K562 treated with DMSO at 1 percent for 12 hours (cell line): ENCODE measurements around the gene COL4A3. TPM values are rescaled to one million over a fixed set of nuclear protein-coding genes. Genes with fewer than 3 reads are reported as not detected.

Experiments used
- total RNA-seq: library from RNA; unstranded; fragments of 300-600 nt; gene quantifications from 2 replicates; pipeline ENCODE4 v1.2.3, GENCODE V29; 2022; ENCODE audit not compliant: insufficient read depth

The COL4A3 gene
- not detected in 2 replicates for total RNA-seq

GRCh38 chr2:227163998-227164762 is at the start of gene COL4A3, which contains the start of gene COL4A4:
Gene COL4A3, plus strand, starts transcription at chr2:227164624. Its CDS starts 103 bp downstream, at chr2:227164727.
Gene COL4A4, minus strand, starts transcription at chr2:227164205. Its CDS starts 16,722 bp downstream, at chr2:227147483.

GRCh38 chr2:227324995-227325838 is 160.8 kb downstream of the COL4A3 start, which contains the start of gene MFF:
Gene MFF, plus strand, starts transcription at chr2:227325251. Its CDS starts 5,415 bp downstream, at chr2:227330666.

Other genes with a start within 250 kb of the COL4A3 start
- gene COL4A4, start 419 bp upstream of the COL4A3 start, total RNA-seq = not detected in 2 replicates
- 23.5 and 48.4 TPM in 2 replicates for gene MFF, start 160.6 kb downstream of the COL4A3 start, total RNA-seq
- gene TM4SF20, start 214.7 kb downstream of the COL4A3 start, total RNA-seq = not detected in 2 replicates
- not detected in 2 replicates for gene SCYGR1, start 223.3 kb downstream of the COL4A3 start, total RNA-seq